ENCODE data around the gene SNRNP35.
"Not testable (repeated sequence)": the region's sequence is repeated elsewhere in the genome, so short reads cannot be mapped to it uniquely, and the experiment has no call there.

The SNRNP35 gene

GRCh38 chr12:123482876-123483275, 24.9 kb downstream of the SNRNP35 start:
- no peak for DNase-seq (ENCODE audit: low read depth)

GRCh38 chr12:123483602-123484248, 25.8 kb downstream of the SNRNP35 start:
- H3K4me3 ChIP-seq (ENCODE audit: low read depth, low read length), result no peak overlapping the region
- DNase-seq (ENCODE audit: low read depth), result no peak

More at GRCh38 chr12:123482876-123483275, 24.9 kb downstream of the SNRNP35 start:
- H3K4me3 ChIP-seq (ENCODE audit: low read depth, low read length), result no peak overlapping the region

GRCh38 chr12:123485756-123486155, 27.8 kb downstream of the SNRNP35 start:
- H3K4me3 ChIP-seq (ENCODE audit: low read depth, low read length), result no peak overlapping the region
- no peak for DNase-seq (ENCODE audit: low read depth)

- no peak for DNase-seq (ENCODE audit: low read depth)
- H3K4me3 ChIP-seq (ENCODE audit: low read depth, low read length), result no peak overlapping the region
Measured at GRCh38 chr12:123487428-123487827, 29.5 kb downstream of the SNRNP35 start.

- H3K4me3 ChIP-seq (ENCODE audit: low read depth, low read length), result no peak overlapping the region
- no peak for DNase-seq (ENCODE audit: low read depth)
Measured at GRCh38 chr12:123488539-123489230, 30.7 kb downstream of the SNRNP35 start.

GRCh38 chr12:123489580-123489979, 31.6 kb downstream of the SNRNP35 start:
- H3K4me3 ChIP-seq (ENCODE audit: low read depth, low read length), result no peak overlapping the region
- DNase-seq (ENCODE audit: low read depth), result no peak

- H3K4me3 ChIP-seq (ENCODE audit: low read depth, low read length), result no peak overlapping the region
- DNase-seq (ENCODE audit: low read depth), result no peak
Measured at GRCh38 chr12:123490089-123490488, 32.1 kb downstream of the SNRNP35 start.

- DNase-seq (ENCODE audit: low read depth), result no peak
Measured at GRCh38 chr12:123491056-123491455, 33.1 kb downstream of the SNRNP35 start.

GRCh38 chr12:123491481-123491880, 33.5 kb downstream of the SNRNP35 start:
- no peak overlapping the region for H3K4me3 ChIP-seq (ENCODE audit: low read depth, low read length)
- no peak for DNase-seq (ENCODE audit: low read depth)

More at GRCh38 chr12:123491056-123491455, 33.1 kb downstream of the SNRNP35 start:
- no peak overlapping the region for H3K4me3 ChIP-seq (ENCODE audit: low read depth, low read length)

- DNase-seq (ENCODE audit: low read depth); H3K4me3 ChIP-seq (ENCODE audit: low read depth, low read length): not testable (repeated sequence)
Measured at GRCh38 chr12:123492339-123493039, 34.5 kb downstream of the SNRNP35 start.

- no peak overlapping the region for H3K4me3 ChIP-seq (ENCODE audit: low read depth, low read length)
- no peak for DNase-seq (ENCODE audit: low read depth)
Measured at GRCh38 chr12:123494124-123494851, 36.3 kb downstream of the SNRNP35 start.

- no peak overlapping the region for H3K4me3 ChIP-seq (ENCODE audit: low read depth, low read length)
- no peak for DNase-seq (ENCODE audit: low read depth)
Measured at GRCh38 chr12:123497065-123497464, 39.1 kb downstream of the SNRNP35 start.

- no peak for DNase-seq (ENCODE audit: low read depth)
- no peak overlapping the region for H3K4me3 ChIP-seq (ENCODE audit: low read depth, low read length)
Measured at GRCh38 chr12:123498126-123498825, 40.3 kb downstream of the SNRNP35 start.

GRCh38 chr12:123499332-123499731, 41.4 kb downstream of the SNRNP35 start:
- H3K4me3 ChIP-seq (ENCODE audit: low read depth, low read length), result no peak overlapping the region
- no peak for DNase-seq (ENCODE audit: low read depth)

GRCh38 chr12:123502163-123502704, 44.3 kb downstream of the SNRNP35 start:
- H3K4me3 ChIP-seq (ENCODE audit: low read depth, low read length), result no peak overlapping the region
- DNase-seq (ENCODE audit: low read depth), result no peak

- no peak for DNase-seq (ENCODE audit: low read depth)
- H3K4me3 ChIP-seq (ENCODE audit: low read depth, low read length), result no peak overlapping the region
Measured at GRCh38 chr12:123506059-123506842, 48.3 kb downstream of the SNRNP35 start.

- no peak for DNase-seq (ENCODE audit: low read depth)
- H3K4me3 ChIP-seq (ENCODE audit: low read depth, low read length), result no peak overlapping the region
Measured at GRCh38 chr12:123506843-123507236, 48.9 kb downstream of the SNRNP35 start.
